HL-60 (cell line): ENCODE measurements around the gene CLCN5.

Experiments
- GABPA ChIP-seq: IDR thresholded peaks from 2 replicates; pipeline ENCODE4 v1.6.1; 2012; ENCODE audit warnings: low read depth
- POLR2AphosphoS5 ChIP-seq: IDR thresholded peaks from 2 replicates; pipeline ENCODE4 v1.6.1; 2012; ENCODE audit warnings: low read depth
- SPI1 ChIP-seq: IDR thresholded peaks from 2 replicates; pipeline ENCODE4 v1.6.1; 2012; ENCODE audit warnings: low read depth, mild to moderate bottlenecking, borderline replicate concordance
- TF ChIP-seq, protein P1 (sequence below): IDR thresholded peaks from one replicate; pipeline ENCODE4 v1.5.1; 2011; ENCODE audit warnings: low read length, control low read depth, inconsistent platforms; ENCODE audit not compliant: insufficient read depth
- TF ChIP-seq, protein P2 (sequence below): IDR thresholded peaks from 2 replicates; pipeline ENCODE4 v1.6.1; 2012; ENCODE audit warnings: low read depth; ENCODE audit not compliant: insufficient replicate concordance

DNA sequence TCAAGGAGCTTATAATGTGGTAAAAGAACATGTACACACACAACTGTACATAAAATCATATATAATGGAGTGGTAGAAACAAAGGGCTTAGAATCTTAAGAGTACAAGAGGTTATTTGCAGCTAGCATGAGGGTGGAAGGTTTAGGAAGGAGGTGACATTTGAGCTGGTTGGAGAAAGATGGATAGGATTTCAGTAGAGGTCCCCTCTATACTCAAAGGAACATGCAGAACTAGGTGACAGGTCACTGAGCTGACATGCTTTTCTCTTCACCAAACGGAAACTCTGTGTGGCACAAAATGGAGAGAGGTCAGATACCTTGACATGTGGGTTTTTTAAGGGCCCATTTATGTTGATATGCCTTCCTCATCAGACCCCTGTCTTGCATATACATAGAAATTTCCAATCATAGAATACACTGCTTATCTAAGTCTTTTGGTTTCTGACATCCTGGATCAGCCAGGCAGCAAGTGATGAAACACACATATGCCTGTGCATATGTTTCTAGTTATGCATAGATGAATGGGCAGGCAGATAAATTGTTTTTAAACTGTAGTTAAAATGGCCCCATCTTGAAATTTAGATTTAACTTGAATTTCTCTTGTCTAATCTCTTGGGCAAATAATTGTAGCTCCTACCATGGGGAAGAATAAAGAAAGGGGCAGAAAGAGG lies 29.3 kb downstream of the CLCN5 start:
- TF ChIP-seq, protein P1, sequence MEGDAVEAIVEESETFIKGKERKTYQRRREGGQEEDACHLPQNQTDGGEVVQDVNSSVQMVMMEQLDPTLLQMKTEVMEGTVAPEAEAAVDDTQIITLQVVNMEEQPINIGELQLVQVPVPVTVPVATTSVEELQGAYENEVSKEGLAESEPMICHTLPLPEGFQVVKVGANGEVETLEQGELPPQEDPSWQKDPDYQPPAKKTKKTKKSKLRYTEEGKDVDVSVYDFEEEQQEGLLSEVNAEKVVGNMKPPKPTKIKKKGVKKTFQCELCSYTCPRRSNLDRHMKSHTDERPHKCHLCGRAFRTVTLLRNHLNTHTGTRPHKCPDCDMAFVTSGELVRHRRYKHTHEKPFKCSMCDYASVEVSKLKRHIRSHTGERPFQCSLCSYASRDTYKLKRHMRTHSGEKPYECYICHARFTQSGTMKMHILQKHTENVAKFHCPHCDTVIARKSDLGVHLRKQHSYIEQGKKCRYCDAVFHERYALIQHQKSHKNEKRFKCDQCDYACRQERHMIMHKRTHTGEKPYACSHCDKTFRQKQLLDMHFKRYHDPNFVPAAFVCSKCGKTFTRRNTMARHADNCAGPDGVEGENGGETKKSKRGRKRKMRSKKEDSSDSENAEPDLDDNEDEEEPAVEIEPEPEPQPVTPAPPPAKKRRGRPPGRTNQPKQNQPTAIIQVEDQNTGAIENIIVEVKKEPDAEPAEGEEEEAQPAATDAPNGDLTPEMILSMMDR = no peak
- TF ChIP-seq, protein P2, sequence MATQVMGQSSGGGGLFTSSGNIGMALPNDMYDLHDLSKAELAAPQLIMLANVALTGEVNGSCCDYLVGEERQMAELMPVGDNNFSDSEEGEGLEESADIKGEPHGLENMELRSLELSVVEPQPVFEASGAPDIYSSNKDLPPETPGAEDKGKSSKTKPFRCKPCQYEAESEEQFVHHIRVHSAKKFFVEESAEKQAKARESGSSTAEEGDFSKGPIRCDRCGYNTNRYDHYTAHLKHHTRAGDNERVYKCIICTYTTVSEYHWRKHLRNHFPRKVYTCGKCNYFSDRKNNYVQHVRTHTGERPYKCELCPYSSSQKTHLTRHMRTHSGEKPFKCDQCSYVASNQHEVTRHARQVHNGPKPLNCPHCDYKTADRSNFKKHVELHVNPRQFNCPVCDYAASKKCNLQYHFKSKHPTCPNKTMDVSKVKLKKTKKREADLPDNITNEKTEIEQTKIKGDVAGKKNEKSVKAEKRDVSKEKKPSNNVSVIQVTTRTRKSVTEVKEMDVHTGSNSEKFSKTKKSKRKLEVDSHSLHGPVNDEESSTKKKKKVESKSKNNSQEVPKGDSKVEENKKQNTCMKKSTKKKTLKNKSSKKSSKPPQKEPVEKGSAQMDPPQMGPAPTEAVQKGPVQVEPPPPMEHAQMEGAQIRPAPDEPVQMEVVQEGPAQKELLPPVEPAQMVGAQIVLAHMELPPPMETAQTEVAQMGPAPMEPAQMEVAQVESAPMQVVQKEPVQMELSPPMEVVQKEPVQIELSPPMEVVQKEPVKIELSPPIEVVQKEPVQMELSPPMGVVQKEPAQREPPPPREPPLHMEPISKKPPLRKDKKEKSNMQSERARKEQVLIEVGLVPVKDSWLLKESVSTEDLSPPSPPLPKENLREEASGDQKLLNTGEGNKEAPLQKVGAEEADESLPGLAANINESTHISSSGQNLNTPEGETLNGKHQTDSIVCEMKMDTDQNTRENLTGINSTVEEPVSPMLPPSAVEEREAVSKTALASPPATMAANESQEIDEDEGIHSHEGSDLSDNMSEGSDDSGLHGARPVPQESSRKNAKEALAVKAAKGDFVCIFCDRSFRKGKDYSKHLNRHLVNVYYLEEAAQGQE = no peak
- TF ChIP-seq POLR2AphosphoS5 (no peak), SPI1 (no peak), GABPA (no peak)
